Mucosa of descending colon (tissue), 3 donors: ENCODE data around the gene RBP3. TPM values are rescaled to one million over a fixed set of nuclear protein-coding genes. Genes with fewer than 3 reads are reported as not detected.

ENCODE experiments used
- ATAC-seq: fragments of 200-7000 bp; cut with Tn5 transposase; one replicate; pipeline ENCODE4 v1.9.1; 2020; ENCODE audit warnings: mild to moderate bottlenecking, moderate library complexity
- DNase-seq, 3 donors: peaks; one replicate each; pipeline ENCODE4 v3.0.0-alpha.2; 2020
- H3K36me3 ChIP-seq: fragments of 200-600 bp; one replicate; pipeline ENCODE4 v1.8.0; 2021; ENCODE audit warnings: low read depth, mild to moderate bottlenecking
- H3K4me1 ChIP-seq: fragments of 200-600 bp; one replicate; pipeline ENCODE4 v1.8.0; 2021; ENCODE audit warnings: low read depth, mild to moderate bottlenecking
- H3K4me3 ChIP-seq: fragments of 200-600 bp; one replicate; pipeline ENCODE4 v1.8.0; 2021; ENCODE audit warnings: mild to moderate bottlenecking
- H3K9me3 ChIP-seq: fragments of 200-600 bp; one replicate; pipeline ENCODE4 v1.8.0; 2021; ENCODE audit warnings: mild to moderate bottlenecking
- intact Hi-C, 2 donors: fragments of 100-400 bp; cut with DNase I in 1 of 2; cut with micrococcal nuclease in 1 of 2; formaldehyde crosslinking; loops; one replicate each; pipeline versions ENCODE4 v1.11.0 to v1.11.1; 2022; cut with DNase I, micrococcal nuclease
- total RNA-seq, 3 donors: library from RNA; stranded (reverse); fragmentation: NEBNext Ultra II Directional in 2 of 3; extraction: Animal tissue kit (Norgen Biotek cat#: 25700) in 2 of 3; gene quantifications; one replicate each; pipeline versions ENCODE4 v1.2.1 to v1.2.4, GENCODE V29; 2021 to 2023
- TF ChIP-seq, protein P1 (sequence below): fragments of 200-600 bp; IDR thresholded peaks from one replicate; pipeline ENCODE4 v1.8.0; 2022; ENCODE audit warnings: antibody characterized with exemption, mild to moderate bottlenecking
- donor health status: DM: no; HTN: no; CAD: no; lungs with moderate emphysema.
- donor health status: DM: no; HTN: no; CAD: no.
- donor health status: DM: no; HTN: yes; CAD: no.

Gene RBP3
- total RNA-seq, 3 donors from 2014 or later, result not detected

DNA sequence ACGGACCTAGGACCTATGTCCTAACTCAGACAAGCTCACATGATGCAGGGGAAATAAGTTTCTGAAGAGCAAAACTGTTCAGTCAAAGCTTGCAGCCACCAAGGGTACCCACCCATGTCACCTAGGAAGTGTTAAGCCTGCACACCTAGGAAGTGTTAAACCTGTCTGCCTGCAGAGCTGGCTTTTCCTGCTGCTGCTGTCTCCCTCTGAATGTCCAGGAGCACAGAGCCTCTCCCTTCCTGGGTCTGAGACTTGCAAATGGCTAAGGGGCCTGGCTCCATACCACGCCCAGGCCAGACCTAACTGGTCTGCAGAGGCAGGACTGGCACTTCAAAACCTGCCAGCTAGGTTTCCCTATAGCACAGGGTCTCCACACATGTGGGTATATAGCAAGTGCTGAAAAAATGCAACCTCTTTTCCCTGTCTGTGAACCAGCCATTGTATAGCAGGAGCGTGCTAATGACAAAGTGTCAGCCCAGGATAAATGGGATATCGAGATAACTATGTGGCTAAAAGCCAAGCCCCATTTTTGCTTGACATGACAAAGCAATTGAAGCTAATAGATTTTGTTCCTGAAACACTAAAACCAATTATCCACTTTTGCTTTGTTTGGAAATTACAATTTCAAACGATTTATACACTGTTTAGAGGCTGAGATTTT is 24.4 kb upstream of the RBP3 start:
- intact Hi-C loops, result no loop called here
- H3K4me3 ChIP-seq, result no peak overlapping the region
- no peaks in the 10 kb centered on the region for H3K36me3 ChIP-seq
- peak; percentile 61 for ATAC-seq
- peak in 1 of 3 donors; percentile 42 for DNase-seq
- H3K9me3 ChIP-seq, result no peaks in the 10 kb centered on the region
- peaks cover 4% of the 10 kb centered on the region for H3K4me1 ChIP-seq
- TF ChIP-seq, protein P1, sequence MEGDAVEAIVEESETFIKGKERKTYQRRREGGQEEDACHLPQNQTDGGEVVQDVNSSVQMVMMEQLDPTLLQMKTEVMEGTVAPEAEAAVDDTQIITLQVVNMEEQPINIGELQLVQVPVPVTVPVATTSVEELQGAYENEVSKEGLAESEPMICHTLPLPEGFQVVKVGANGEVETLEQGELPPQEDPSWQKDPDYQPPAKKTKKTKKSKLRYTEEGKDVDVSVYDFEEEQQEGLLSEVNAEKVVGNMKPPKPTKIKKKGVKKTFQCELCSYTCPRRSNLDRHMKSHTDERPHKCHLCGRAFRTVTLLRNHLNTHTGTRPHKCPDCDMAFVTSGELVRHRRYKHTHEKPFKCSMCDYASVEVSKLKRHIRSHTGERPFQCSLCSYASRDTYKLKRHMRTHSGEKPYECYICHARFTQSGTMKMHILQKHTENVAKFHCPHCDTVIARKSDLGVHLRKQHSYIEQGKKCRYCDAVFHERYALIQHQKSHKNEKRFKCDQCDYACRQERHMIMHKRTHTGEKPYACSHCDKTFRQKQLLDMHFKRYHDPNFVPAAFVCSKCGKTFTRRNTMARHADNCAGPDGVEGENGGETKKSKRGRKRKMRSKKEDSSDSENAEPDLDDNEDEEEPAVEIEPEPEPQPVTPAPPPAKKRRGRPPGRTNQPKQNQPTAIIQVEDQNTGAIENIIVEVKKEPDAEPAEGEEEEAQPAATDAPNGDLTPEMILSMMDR, result no peak

DNA sequence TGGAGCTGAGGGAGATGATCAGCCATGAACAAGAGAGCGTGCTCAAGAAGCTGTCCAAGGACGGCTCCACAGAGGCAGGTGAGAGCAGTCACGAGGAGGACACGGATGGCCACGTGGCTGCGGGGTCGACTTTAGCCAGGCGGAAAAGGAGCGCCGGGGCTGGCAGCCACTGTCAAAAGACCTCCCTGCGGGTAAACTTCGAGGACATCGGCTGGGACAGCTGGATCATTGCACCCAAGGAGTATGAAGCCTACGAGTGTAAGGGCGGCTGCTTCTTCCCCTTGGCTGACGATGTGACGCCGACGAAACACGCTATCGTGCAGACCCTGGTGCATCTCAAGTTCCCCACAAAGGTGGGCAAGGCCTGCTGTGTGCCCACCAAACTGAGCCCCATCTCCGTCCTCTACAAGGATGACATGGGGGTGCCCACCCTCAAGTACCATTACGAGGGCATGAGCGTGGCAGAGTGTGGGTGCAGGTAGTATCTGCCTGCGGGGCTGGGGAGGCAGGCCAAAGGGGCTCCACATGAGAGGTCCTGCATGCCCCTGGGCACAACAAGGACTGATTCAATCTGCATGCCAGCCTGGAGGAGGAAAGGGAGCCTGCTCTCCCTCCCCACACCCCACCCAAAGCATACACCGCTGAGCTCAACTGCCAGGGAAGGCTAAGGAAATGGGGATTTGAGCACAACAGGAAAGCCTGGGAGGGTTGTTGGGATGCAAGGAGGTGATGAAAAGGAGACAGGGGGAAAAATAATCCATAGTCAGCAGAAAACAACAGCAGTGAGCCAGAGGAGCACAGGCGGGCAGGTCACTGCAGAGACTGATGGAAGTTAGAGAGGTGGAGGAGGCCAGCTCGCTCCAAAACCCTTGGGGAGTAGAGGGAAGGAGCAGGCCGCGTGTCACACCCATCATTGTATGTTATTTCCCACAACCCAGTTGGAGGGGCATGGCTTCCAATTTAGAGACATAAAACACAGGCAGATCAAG is 22.6 kb upstream of the RBP3 start:
- H3K36me3 ChIP-seq, result no peaks in the 10 kb centered on the region
- intact Hi-C loops, result no loop called here
- no peaks in the 10 kb centered on the region for H3K9me3 ChIP-seq
- TF ChIP-seq, protein P1, result no peak
- no peak for DNase-seq
- no peak for ATAC-seq
- H3K4me3 ChIP-seq, result no peak overlapping the region
- peaks cover 14% of the 10 kb centered on the region for H3K4me1 ChIP-seq

DNA sequence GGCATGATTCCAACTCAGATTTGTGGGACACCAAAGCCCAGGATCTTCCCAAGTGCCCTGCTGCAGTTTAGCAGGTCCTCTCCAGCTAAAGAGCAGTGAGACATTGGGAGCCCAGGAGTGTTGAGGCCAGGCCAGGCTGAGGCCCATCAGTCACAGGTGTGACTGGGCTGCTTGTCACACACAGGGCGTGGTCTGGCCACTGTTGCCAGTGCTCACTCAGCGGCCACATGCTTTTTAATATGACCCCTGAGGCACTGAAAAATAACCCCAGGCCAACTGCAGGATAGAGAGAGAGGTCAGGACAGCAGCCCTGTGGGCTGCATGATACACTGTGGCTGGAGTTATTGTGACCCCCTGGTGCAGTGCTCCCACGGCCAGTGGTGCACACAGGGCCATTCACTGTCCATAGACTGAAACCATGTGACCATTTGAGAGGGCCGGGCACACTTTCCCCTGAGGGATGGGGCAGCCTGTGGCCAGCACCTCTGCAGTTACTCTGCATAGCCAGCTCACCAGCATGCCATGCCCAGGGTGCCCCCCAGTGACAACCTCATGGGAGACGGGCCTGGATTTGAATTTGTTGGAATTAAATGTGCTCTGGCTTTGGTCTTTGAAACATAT is 21.7 kb upstream of the RBP3 start:
- TF ChIP-seq, protein P1, result no peak
- Histone ChIP-seq H3K4me3 (no peak overlapping the region), H3K36me3 (no peaks in the 10 kb centered on the region), H3K9me3 (no peaks in the 10 kb centered on the region), H3K4me1 (peaks cover 20% of the 10 kb centered on the region)
- peak in 1 of 3 donors; percentile 29 for DNase-seq
- peak; percentile 20 for ATAC-seq
- intact Hi-C loops, result no loop called here

DNA sequence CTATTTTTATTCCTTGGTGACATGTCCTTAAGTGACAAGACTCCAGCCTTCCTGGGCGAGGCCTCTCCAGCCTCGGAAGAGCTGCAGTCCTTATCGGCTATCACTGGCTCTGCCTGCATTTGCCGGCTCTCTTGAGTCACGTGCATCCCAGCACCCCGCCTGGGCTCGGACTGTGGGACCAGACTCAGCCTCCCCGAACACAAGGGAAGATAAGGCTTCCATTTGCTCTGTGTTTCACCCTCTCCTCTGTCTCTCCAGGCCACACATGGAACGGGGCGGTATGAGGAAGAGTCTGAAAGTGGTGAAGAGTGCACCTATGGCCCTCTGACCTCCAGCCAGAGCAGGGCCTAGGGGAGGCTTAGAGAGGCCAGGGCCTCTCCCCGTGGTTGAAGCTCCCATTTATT is 21.2 kb upstream of the RBP3 start:
- peaks cover 22% of the 10 kb centered on the region for H3K4me1 ChIP-seq
- no peak for ATAC-seq
- intact Hi-C loops, result no loop called here

DNA sequence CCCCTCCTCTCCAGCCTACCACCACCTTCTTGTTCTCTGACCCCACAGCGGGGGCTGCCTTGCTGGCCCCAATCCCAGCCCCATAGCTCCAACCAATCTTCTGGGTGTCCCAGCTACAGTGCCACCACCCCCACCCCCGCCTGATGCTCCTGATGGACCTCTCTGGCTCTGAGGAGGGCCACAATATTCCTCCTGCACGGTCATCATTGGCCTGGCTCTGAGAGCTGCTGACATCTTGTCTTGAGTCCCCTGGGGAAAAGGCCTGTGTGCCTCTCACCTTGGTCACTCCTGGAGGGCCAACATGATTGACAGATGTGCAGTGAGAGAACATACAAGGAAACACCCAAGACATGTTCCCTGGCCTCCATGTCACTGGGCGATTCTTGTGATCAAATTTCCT is 18.3 kb upstream of the RBP3 start:
- Histone ChIP-seq H3K4me3 (no peak overlapping the region), H3K4me1 (peaks cover 22% of the 10 kb centered on the region), H3K36me3 (no peaks in the 10 kb centered on the region), H3K9me3 (no peaks in the 10 kb centered on the region)
- TF ChIP-seq, protein P1, result no peak
- no peak for DNase-seq
- no peak for ATAC-seq
- intact Hi-C loops, result no loop called here

More for the DNA sequence above, 21.2 kb upstream of the RBP3 start:
- H3K4me3 ChIP-seq, result no peak overlapping the region
- no peaks in the 10 kb centered on the region for H3K9me3 ChIP-seq
- TF ChIP-seq, protein P1, result no peak
- no peak for DNase-seq
- H3K36me3 ChIP-seq, result no peaks in the 10 kb centered on the region
